Gastrocnemius medialis (tissue), 4 donors: ENCODE data around the gene ESPNL.

Source experiments
- POLR2A ChIP-seq, 2 donors: fragments of 450-650 bp; IDR thresholded peaks; one replicate each; pipeline ENCODE4 v1.6.1; 2017; ENCODE audit warnings: antibody characterized with exemption in 2 of 2, mild to moderate bottlenecking in 2 of 2, moderate library complexity in 2 of 2
- TF ChIP-seq, protein P1 (sequence below), 5 experiments: fragments of 450-650 bp in 3 of 5; fragments of 200-600 bp in 2 of 5; sonication (generic) in 2 of 5; IDR thresholded peaks in 4 of 5; conservative IDR thresholded peaks in 1 of 5; 1 replicate in 4 of 5; 2 replicates in 1 of 5; pipeline ENCODE4 v1.5.1; 2016 to 2019; ENCODE audit warnings: antibody characterized with exemption in 5 of 5, mild to moderate bottlenecking in 3 of 5, moderate library complexity in 3 of 5

DNA sequence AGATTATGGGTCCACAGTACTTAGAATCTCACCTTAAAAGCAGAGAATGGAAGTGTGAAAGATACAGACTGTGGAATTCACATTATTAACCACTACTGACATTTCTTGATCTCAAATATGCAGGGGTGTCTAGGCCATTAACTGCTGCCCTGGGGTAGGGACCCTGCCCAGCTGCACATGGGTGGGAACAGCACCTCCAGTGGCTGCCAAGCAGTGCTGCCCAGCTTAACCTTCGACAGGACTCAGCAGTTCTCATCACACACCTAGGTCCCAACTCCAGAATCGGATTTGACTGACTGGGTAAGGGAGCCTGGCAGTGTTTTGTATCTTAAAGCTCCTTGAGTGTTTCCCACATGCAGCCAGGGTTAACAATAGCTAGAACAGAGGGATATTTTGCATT, 73.6 kb downstream of the ESPNL start:
- TF ChIP-seq, protein P1, sequence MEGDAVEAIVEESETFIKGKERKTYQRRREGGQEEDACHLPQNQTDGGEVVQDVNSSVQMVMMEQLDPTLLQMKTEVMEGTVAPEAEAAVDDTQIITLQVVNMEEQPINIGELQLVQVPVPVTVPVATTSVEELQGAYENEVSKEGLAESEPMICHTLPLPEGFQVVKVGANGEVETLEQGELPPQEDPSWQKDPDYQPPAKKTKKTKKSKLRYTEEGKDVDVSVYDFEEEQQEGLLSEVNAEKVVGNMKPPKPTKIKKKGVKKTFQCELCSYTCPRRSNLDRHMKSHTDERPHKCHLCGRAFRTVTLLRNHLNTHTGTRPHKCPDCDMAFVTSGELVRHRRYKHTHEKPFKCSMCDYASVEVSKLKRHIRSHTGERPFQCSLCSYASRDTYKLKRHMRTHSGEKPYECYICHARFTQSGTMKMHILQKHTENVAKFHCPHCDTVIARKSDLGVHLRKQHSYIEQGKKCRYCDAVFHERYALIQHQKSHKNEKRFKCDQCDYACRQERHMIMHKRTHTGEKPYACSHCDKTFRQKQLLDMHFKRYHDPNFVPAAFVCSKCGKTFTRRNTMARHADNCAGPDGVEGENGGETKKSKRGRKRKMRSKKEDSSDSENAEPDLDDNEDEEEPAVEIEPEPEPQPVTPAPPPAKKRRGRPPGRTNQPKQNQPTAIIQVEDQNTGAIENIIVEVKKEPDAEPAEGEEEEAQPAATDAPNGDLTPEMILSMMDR (IDR thresholded peaks at IDR 0.05 in 4 of 5, conservative IDR thresholded peaks at IDR 0.05 in 1 of 5), result peak in 1 of 5 experiments; percentile 16
- no peak for TF ChIP-seq POLR2A (IDR thresholded peaks at IDR 0.05)
